ENCODE results near the gene PTPRR. TPM values are rescaled to one million over a fixed set of nuclear protein-coding genes. Genes with fewer than 3 reads are reported as not detected.

PTPRR gene
- total and polyA plus RNA-seq, 2 of the 13 experiments (the other 11 are each of a cell fraction or from before 2014, with no cell fraction given) = not detected

DNA sequence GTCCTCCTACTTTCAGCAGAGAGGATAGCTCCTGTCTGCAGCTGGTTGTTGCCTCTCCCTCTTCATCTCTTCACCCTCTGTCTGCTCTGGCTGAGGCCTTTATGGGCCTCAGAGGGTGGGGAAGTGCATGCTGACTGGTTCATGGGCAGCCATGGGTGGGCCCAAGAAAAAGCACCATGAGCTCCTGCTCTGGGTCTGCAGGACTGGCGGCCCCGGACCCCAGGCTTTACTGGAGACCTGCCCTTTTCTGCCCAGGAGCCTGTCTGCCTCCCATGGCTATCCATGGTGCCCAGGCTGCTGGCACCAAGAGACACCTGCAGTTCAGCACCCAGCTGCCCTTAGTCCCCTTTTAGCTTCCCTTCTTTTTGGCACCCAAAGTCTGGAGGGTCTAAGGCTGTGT is 137.1 kb downstream of the PTPRR start:
- ATAC-seq (no peak), DNase-seq (ENCODE audit: low spot score) (no peak), FAIRE-seq (no peak)
- H3K27me3 ChIP-seq (ENCODE audit: control insufficient read depth in 1 of 2, insufficient read depth in 2 of 2, low read length in 2 of 2) = no peaks in the 10 kb centered on the region
- no peaks in the 10 kb centered on the region for H3K79me2 ChIP-seq (ENCODE audit: insufficient read depth, low read length)
- H4K20me1 ChIP-seq (ENCODE audit: insufficient read depth, low read length) = no peaks in the 10 kb centered on the region
- in situ Hi-C loops (cut with HindIII; ENCODE audit: extremely low pct_ligation_motif_present, low pct_unique_long_range_greater_than_20kb) (no loop called here), intact Hi-C loops (cut with micrococcal nuclease; ENCODE audit: unreplicated experiment) (no loop called here)
- no peak overlapping the region for H3K4me2 ChIP-seq (ENCODE audit: low read depth, low read length)
- BruUV-seq (replicated peaks) = no TSS peak
- no peak overlapping the region for H2AFZ ChIP-seq (ENCODE audit: low read length)
- no peaks in the 10 kb centered on the region for H3K36me3 ChIP-seq (replicated peaks in 1 of 2; ENCODE audit: control insufficient read depth in 1 of 2, insufficient read depth in 2 of 2, low read length in 2 of 2)
- POLR2A ChIA-PET = no interaction called here
- no CpG with 5 or more reads among the region's 2 CpGs for WGBS (ENCODE audit: low lambda C conversion rate)
- no peaks in the 10 kb centered on the region for H3K9me3 ChIP-seq (ENCODE audit: low read length)
- no peak for TF ChIP-seq TBL1XR1 (IDR thresholded peaks at IDR 0.05; ENCODE audit: borderline replicate concordance, low read length, partially characterized antibody)
- CTCF ChIA-PET (ENCODE audit: low intra/inter-chr PET ratio, low total read pairs) = no interaction called here
- no peaks in the 10 kb centered on the region for H3K4me1 ChIP-seq (ENCODE audit: insufficient read depth, low read length)
- H3K9ac ChIP-seq (ENCODE audit: insufficient read depth, low read depth, low read length) = no peak overlapping the region
- H3K27ac ChIP-seq (ENCODE audit: extremely low read length, insufficient read depth, low read length) = no peak overlapping the region
- no peak overlapping the region for H3K4me3 ChIP-seq (replicated peaks in 1 of 3; ENCODE audit: insufficient read depth in 1 of 3, low read depth in 2 of 3, low read length in 3 of 3)

GRCh38 chr12:70779250-70779649 is 141.3 kb downstream of the PTPRR start:
- ChIA-PET CTCF (ENCODE audit: low intra/inter-chr PET ratio, low total read pairs) (no interaction called here), POLR2A (no interaction called here)
- no peak overlapping the region for H3K4me2 ChIP-seq (ENCODE audit: low read depth, low read length)
- H3K27me3 ChIP-seq (ENCODE audit: control insufficient read depth in 1 of 2, insufficient read depth in 2 of 2, low read length in 2 of 2) = no peaks in the 10 kb centered on the region
- no TSS peak for BruUV-seq (replicated peaks)
- H3K79me2 ChIP-seq (ENCODE audit: insufficient read depth, low read length) = no peaks in the 10 kb centered on the region
- WGBS (ENCODE audit: low lambda C conversion rate) = 10% methylated on average over 2 of the region's 2 CpGs
- H3K4me3 ChIP-seq (replicated peaks in 1 of 3; ENCODE audit: insufficient read depth in 1 of 3, low read depth in 2 of 3, low read length in 3 of 3) = no peak overlapping the region
- H3K9ac ChIP-seq (ENCODE audit: insufficient read depth, low read depth, low read length) = no peak overlapping the region
- no peaks in the 10 kb centered on the region for H3K9me3 ChIP-seq (ENCODE audit: low read length)
- in situ Hi-C loops (cut with HindIII; ENCODE audit: extremely low pct_ligation_motif_present, low pct_unique_long_range_greater_than_20kb) = no loop called here
- TF ChIP-seq ZSCAN31 (CRISPR knock-in tag; IDR thresholded peaks at IDR 0.05; ENCODE audit: low read depth) = no peak
- TF ChIP-seq POGZ (CRISPR knock-in tag; IDR thresholded peaks at IDR 0.05) = no peak
- no peak for TF ChIP-seq KDM2A (CRISPR knock-in tag; IDR thresholded peaks at IDR 0.05; ENCODE audit: borderline replicate concordance, low read depth)
- ATAC-seq (no peak), FAIRE-seq (no peak), DNase-seq (ENCODE audit: low spot score) (no peak)
- H4K20me1 ChIP-seq (ENCODE audit: insufficient read depth, low read length) = no peaks in the 10 kb centered on the region
- no peaks in the 10 kb centered on the region for H3K4me1 ChIP-seq (ENCODE audit: insufficient read depth, low read length)
- no peaks in the 10 kb centered on the region for H3K36me3 ChIP-seq (replicated peaks in 1 of 2; ENCODE audit: control insufficient read depth in 1 of 2, insufficient read depth in 2 of 2, low read length in 2 of 2)
- intact Hi-C loops (cut with micrococcal nuclease; ENCODE audit: unreplicated experiment) = no loop called here
- no peak overlapping the region for H2AFZ ChIP-seq (ENCODE audit: low read length)
- H3K27ac ChIP-seq (ENCODE audit: extremely low read length, insufficient read depth, low read length) = no peak overlapping the region

Data from HepG2 (cell line).